MM.1S (cell line): Measurements from ENCODE around the gene SLC6A13.

ENCODE experiments used
- CTCF ChIP-seq: fragments of 300-600 bp; sonication (generic); IDR thresholded peaks from 2 replicates; pipeline ENCODE4 v1.5.1; 2016; ENCODE audit warnings: antibody characterized with exemption, low read length, mixed read lengths
- EZH2 ChIP-seq: fragments of 300-600 bp; sonication (generic); optimal IDR thresholded peaks from 2 replicates; pipeline ENCODE3; 2017; ENCODE audit warnings: low read depth, mild to moderate bottlenecking, antibody characterized with exemption, low read length, mixed read lengths
- EZH2phosphoT487 ChIP-seq: fragments of 300-600 bp; sonication (generic); IDR thresholded peaks from 2 replicates; pipeline ENCODE4 v1.6.1; 2018; ENCODE audit warnings: antibody characterized with exemption, low read length

- TF ChIP-seq CTCF: no peak
- TF ChIP-seq EZH2phosphoT487: no peak
- no peak for TF ChIP-seq EZH2
Observed at GRCh38 chr12:252636-253035, 10.0 kb downstream of the SLC6A13 start.
